OCI-LY1 (cell line): ENCODE data around the gene BCL2.

Experiments
- H2AFZ ChIP-seq: fragments of 200-600 bp; sonication (generic), shearing (Covaris generic); 2 replicates; pipeline ENCODE4 v1.6.0; 2014; ENCODE audit warnings: antibody characterized with exemption, mild to moderate bottlenecking, low read length
- H3F3A ChIP-seq: fragments of 200-600 bp; sonication (generic), shearing (Covaris generic); 2 replicates; pipeline ENCODE4 v1.6.0; 2014; ENCODE audit warnings: mild to moderate bottlenecking, antibody characterized with exemption, low read length, moderate library complexity; ENCODE audit not compliant: insufficient read depth
- H3K27ac ChIP-seq: fragments of 200-600 bp; sonication (generic); 2 replicates; pipeline ENCODE4 v1.5.1; 2014; ENCODE audit warnings: low read length, mixed run types, mild to moderate bottlenecking, low read depth; ENCODE audit not compliant: poor library complexity, severe bottlenecking
- H3K27me3 ChIP-seq: fragments of 200-600 bp; sonication (generic); 2 replicates; pipeline ENCODE4 v1.6.0; 2014; ENCODE audit warnings: antibody characterized with exemption, mild to moderate bottlenecking, low read length, moderate library complexity; ENCODE audit not compliant: insufficient read depth
- H3K36me3 ChIP-seq: fragments of 200-600 bp; sonication (generic); 2 replicates; pipeline ENCODE4 v1.6.1; 2014; ENCODE audit warnings: mild to moderate bottlenecking, antibody characterized with exemption, low read length, moderate library complexity, mixed read lengths; ENCODE audit not compliant: insufficient read depth
- H3K4me1 ChIP-seq: fragments of 200-600 bp; sonication (generic); 2 replicates; pipeline ENCODE4 v1.5.1; 2014; ENCODE audit warnings: mild to moderate bottlenecking, low read length, moderate library complexity; ENCODE audit not compliant: insufficient read depth, severe bottlenecking
- H3K4me2 ChIP-seq: fragments of 200-600 bp; sonication (generic), shearing (Covaris generic); 2 replicates; pipeline ENCODE4 v1.6.1; 2014; ENCODE audit warnings: low read length
- H3K4me3 ChIP-seq: fragments of 200-600 bp; sonication (generic); 2 replicates; pipeline ENCODE4 v1.5.1; 2014; ENCODE audit warnings: low read length, low read depth, mild to moderate bottlenecking, mixed read lengths; ENCODE audit not compliant: poor library complexity, severe bottlenecking
- H3K79me2 ChIP-seq: fragments of 200-600 bp; shearing (Covaris generic); 2 replicates; pipeline ENCODE4 v1.6.1; 2016; ENCODE audit warnings: mixed run types, low read length, mixed read lengths; ENCODE audit not compliant: insufficient read depth
- H3K9ac ChIP-seq: fragments of 200-600 bp; sonication (generic), shearing (Covaris generic); 2 replicates; pipeline ENCODE4 v1.6.1; 2014; ENCODE audit warnings: mild to moderate bottlenecking, low read length, mixed read lengths
- H3K9me2 ChIP-seq: fragments of 200-600 bp; sonication (generic), shearing (Covaris generic); 2 replicates; pipeline ENCODE4 v1.6.1; 2014; ENCODE audit warnings: low read depth, mild to moderate bottlenecking, low read length, mixed read lengths
- H3K9me3 ChIP-seq: fragments of 200-600 bp; shearing (Covaris generic); 2 replicates; pipeline ENCODE4 v1.6.1; 2014; ENCODE audit warnings: low read length, mixed read lengths
- H4K20me1 ChIP-seq: fragments of 200-600 bp; sonication (generic), shearing (Covaris generic); 2 replicates; pipeline ENCODE4 v1.6.0; 2016; ENCODE audit warnings: mild to moderate bottlenecking, low read length; ENCODE audit not compliant: insufficient read depth
- CTCF ChIP-seq: fragments of 200-600 bp; sonication (generic), shearing (Covaris generic); IDR thresholded peaks from 2 replicates; pipeline ENCODE4 v1.5.1; 2017; ENCODE audit warnings: mild to moderate bottlenecking, antibody characterized with exemption, low read length, moderate library complexity, mixed read lengths
- EZH2 ChIP-seq: fragments of 200-600 bp; sonication (generic), shearing (Covaris generic); IDR thresholded peaks from 2 replicates; pipeline ENCODE4 v1.8.0; 2017; ENCODE audit warnings: borderline replicate concordance, mixed run types, mild to moderate bottlenecking, antibody characterized with exemption, low read length, moderate library complexity, mixed read lengths

The BCL2 gene

DNA sequence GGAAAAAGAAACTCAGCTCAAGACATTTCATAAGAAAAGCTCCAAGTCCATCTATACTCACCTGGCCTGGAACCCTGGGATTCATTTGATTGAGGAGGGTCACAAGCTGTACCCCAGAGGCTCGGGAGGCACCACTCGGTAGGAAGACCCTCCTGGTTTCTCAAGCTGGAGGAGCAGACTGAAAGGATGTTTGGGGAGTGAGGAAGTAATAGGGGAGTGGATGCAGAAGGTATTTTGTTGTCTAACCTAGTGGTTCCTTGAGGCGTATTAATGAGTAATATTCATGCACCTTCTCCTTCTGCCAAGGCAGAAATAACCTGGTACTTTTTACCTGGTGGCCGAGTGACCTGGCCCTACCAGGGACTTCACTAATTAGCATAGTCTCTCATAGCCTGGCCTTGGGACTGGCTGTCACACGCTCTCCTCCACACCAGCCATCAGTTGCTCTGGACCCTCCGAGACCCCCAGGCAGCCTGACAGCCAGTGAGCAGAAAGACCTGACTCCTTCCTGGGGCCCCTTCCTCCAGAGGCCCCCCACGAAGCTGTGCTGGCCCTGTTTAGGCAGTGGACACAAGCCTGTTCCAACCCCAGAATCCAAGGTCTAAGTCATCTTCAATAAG is 161.4 kb downstream of the BCL2 start:
- H3F3A ChIP-seq = peaks cover 23% of the 10 kb centered on the region
- peaks cover 76% of the 10 kb centered on the region for H3K79me2 ChIP-seq
- no peaks in the 10 kb centered on the region for H3K27me3 ChIP-seq
- H3K4me1 ChIP-seq = peaks cover 99% of the 10 kb centered on the region
- no peaks in the 10 kb centered on the region for H3K9me3 ChIP-seq
- peak overlapping the region; percentile 99 for H3K27ac ChIP-seq
- no peaks in the 10 kb centered on the region for H3K9me2 ChIP-seq
- H3K36me3 ChIP-seq = peaks cover 72% of the 10 kb centered on the region
- no peaks in the 10 kb centered on the region for H4K20me1 ChIP-seq
- H3K9ac ChIP-seq = peak overlapping the region; percentile 87
- no peak for TF ChIP-seq CTCF
- no peak for TF ChIP-seq EZH2
- H3K4me3 ChIP-seq = peak overlapping the region; percentile 61
- peak overlapping the region; percentile 74 for H3K4me2 ChIP-seq
- no peak overlapping the region for H2AFZ ChIP-seq

DNA sequence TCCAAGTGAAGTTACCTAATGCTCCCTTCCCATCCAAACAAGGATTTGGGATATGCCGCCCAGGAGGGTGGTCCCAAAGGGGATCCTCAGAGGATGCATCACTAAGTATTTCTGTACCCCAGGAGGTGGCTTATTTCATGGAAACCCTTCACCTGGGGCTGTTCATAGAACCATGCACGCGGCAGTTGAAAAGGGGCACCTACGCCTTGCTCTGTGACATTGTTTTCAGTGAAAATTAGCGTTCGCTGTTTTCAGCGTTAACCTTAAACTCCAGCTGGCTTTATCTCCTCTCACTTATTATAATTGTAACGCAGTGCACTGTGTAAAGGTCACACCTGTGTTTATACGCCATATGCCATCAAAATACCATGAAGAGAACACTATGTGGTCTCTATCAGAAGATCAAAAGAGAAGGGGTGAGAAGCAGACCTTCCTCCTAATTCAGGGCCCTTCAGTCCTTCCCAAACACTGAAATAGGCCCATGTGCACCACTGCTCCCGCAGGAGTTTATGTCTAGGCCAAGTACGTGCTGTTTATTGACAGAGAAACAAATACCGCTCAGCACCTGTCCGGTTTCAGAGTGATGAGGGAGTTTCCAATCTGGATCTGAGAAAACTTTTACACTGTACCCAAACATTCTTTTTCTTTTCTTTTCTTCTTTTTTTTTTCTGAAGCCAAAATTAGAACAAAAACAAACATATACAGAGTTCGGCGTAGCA is 162.1 kb downstream of the BCL2 start:
- H3K79me2 ChIP-seq = peaks cover 81% of the 10 kb centered on the region

More for the DNA sequence above, 162.1 kb downstream of the BCL2 start:
- Histone ChIP-seq H3F3A (peaks cover 23% of the 10 kb centered on the region), H3K4me3 (peak overlapping the region; percentile 61), H3K4me2 (peak overlapping the region; percentile 74), H3K36me3 (peaks cover 78% of the 10 kb centered on the region), H3K9me3 (no peaks in the 10 kb centered on the region), H3K27me3 (no peaks in the 10 kb centered on the region), H4K20me1 (no peaks in the 10 kb centered on the region), H3K9me2 (no peaks in the 10 kb centered on the region), H3K9ac (peak overlapping the region; percentile 87), H2AFZ (no peak overlapping the region), H3K4me1 (peaks cover 99% of the 10 kb centered on the region), H3K27ac (peak overlapping the region; percentile 99)
- no peak for TF ChIP-seq EZH2
- no peak for TF ChIP-seq CTCF
